ENCODE measurements around the gene CASKIN2. TPM values are rescaled to one million over a fixed set of nuclear protein-coding genes. Genes with fewer than 3 reads are reported as not detected.

CASKIN2 gene
- total RNA-seq, 6 donors from 2014 or later: 24.1 to 113 (median 48.5) TPM

DNA sequence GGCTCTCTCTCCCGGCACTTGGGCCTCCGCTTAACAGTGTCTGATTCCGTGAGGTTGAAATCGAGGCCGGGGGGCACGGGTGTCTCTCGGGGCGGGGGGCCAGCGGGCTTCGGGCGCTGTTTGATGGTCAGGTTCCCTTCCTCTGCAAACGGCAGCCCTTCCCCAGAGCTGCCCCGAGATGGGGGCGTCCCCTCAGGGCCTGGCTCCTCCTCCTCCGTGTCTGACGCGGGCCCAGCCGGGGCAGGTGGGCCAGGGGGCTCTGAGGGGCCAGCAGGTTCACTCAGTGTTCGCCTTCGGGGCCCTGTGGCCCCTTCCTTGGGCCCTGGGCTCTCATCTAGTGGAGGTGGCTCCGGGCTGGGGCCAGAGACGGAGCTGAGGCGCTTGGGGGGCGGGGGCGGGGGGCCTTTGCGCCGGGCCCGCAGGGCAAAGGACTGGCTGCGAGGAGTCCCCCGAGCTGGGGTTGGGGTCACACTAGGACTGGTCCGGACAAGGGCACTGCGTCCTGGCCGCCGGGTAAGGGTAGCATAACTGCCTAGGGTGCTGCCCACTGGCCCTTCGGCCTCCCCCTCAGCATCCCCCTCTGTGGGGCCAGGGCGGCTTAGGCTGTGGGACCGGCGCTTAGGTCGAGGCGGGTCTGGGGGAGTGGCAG is 13.1 kb downstream of the CASKIN2 start:
- DNase-seq: peak in 1 of 2 donors; percentile 78
- no peak for ATAC-seq (ENCODE audit: low FRiP score in 2 of 2)
- Histone ChIP-seq H3K4me1 (peaks cover 19 to 54% (median 30%) of the 10 kb centered on the region in 4 donors), H3K27ac (peak overlapping the region in 3 of 4 donors; percentile 26 to 62 (median 57)), H3K36me3 (peaks cover 4 to 97% (median 76%) of the 10 kb centered on the region in 4 donors), H3K4me3 (no peak overlapping the region), H3K27me3 (no peaks in the 10 kb centered on the region), H3K9me3 (no peaks in the 10 kb centered on the region)
- TF ChIP-seq EP300 (IDR thresholded peaks at IDR 0.05): no peak
- no peak for TF ChIP-seq POLR2A (IDR thresholded peaks at IDR 0.05)
- no peak for TF ChIP-seq CTCF (IDR thresholded peaks at IDR 0.05)
- no peak for TF ChIP-seq POLR2AphosphoS5 (IDR thresholded peaks at IDR 0.05)
- WGBS, 2 donors: 80 to 89% methylated on average over 19 to 40 of the region's 40 CpGs

GRCh38 chr17:75501378-75502071 is 13.8 kb downstream of the CASKIN2 start:
- H3K4me1 ChIP-seq: peaks cover 19 to 54% (median 30%) of the 10 kb centered on the region in 4 donors
- DNase-seq: peak in 1 of 2 donors; percentile 79
- peaks cover 4 to 97% (median 74%) of the 10 kb centered on the region in 4 donors for H3K36me3 ChIP-seq
- peak overlapping the region in 3 of 4 donors; percentile 26 to 62 (median 57) for H3K27ac ChIP-seq
- ATAC-seq (ENCODE audit: low FRiP score in 2 of 2): no peak
- WGBS, 2 donors: 50 to 85% methylated on average over 8 to 20 of the region's 21 CpGs
- TF ChIP-seq POLR2A (IDR thresholded peaks at IDR 0.05): no peak
- TF ChIP-seq EP300 (IDR thresholded peaks at IDR 0.05): no peak
- no peak for TF ChIP-seq CTCF (IDR thresholded peaks at IDR 0.05)
- peak in 1 of 2 donors; percentile 7 for TF ChIP-seq POLR2AphosphoS5 (IDR thresholded peaks at IDR 0.05)
- no peaks in the 10 kb centered on the region for H3K27me3 ChIP-seq
- H3K9me3 ChIP-seq: no peaks in the 10 kb centered on the region
- H3K4me3 ChIP-seq: no peak overlapping the region

GRCh38 chr17:75500419-75501216 is 14.7 kb downstream of the CASKIN2 start:
- DNase-seq (peak in 1 of 2 donors; percentile 47), ATAC-seq (ENCODE audit: low FRiP score in 2 of 2) (no peak)
- no peaks in the 10 kb centered on the region for H3K27me3 ChIP-seq
- peaks cover 19 to 54% (median 30%) of the 10 kb centered on the region in 4 donors for H3K4me1 ChIP-seq
- 81 to 93% methylated on average over 3 to 17 of the region's 17 CpGs for WGBS, 2 donors
- peak overlapping the region in 3 of 4 donors; percentile 26 to 62 (median 57) for H3K27ac ChIP-seq
- peaks cover 4 to 97% (median 77%) of the 10 kb centered on the region in 4 donors for H3K36me3 ChIP-seq
- H3K4me3 ChIP-seq: no peak overlapping the region
- no peaks in the 10 kb centered on the region for H3K9me3 ChIP-seq
- TF ChIP-seq POLR2AphosphoS5 (IDR thresholded peaks at IDR 0.05) (no peak), POLR2A (IDR thresholded peaks at IDR 0.05) (no peak), EP300 (IDR thresholded peaks at IDR 0.05) (no peak), CTCF (IDR thresholded peaks at IDR 0.05) (no peak)

DNA sequence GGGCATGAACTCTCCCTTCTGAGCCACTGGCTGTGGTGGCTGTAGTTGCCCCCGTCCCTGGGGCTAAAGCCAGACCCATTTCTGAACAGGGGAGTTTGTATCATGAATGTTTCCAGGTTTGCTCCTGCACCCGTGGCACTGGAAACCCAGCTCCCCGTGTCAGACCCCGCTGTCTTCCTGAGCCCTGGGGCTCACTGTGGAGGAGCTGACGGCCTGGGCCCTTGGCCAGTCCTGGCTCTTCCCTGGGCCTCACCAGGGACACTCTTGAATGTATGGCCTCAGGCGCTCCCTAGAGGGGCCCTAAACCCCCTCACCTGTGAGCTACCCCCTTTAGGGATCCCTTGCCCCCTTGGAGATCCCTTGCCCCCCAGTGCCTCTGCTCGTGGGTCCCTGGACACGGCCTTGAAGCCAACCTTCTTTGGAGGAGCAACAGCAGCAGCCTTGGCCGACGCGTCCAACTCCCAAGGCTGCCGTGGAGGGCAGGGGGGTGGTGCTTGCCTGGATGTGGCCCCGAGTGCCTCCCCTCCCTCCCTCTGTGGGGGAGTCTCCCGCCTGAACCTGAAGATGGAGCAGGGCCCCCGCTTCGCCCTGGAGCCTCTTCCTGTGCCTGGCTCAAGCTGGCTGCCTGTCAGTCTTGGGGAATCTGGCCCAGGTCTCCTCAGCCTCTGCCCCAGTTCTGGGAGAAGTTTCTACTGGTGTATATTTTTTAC is 15.9 kb downstream of the CASKIN2 start:
- no peaks in the 10 kb centered on the region for H3K9me3 ChIP-seq
- TF ChIP-seq POLR2AphosphoS5 (IDR thresholded peaks at IDR 0.05) (peak in 1 of 2 donors; percentile 54), CTCF (IDR thresholded peaks at IDR 0.05) (no peak)
- H3K4me3 ChIP-seq: no peak overlapping the region
- H3K4me1 ChIP-seq: peaks cover 18 to 43% (median 28%) of the 10 kb centered on the region in 4 donors
- 51 to 63% methylated on average over 2 to 13 of the region's 16 CpGs for WGBS, 2 donors
- DNase-seq (peak in 1 of 2 donors; percentile 52), ATAC-seq (ENCODE audit: low FRiP score in 2 of 2) (no peak)
- no peaks in the 10 kb centered on the region for H3K27me3 ChIP-seq
- H3K27ac ChIP-seq: peak overlapping the region; percentile 45 to 62 (median 54)
- H3K36me3 ChIP-seq: peaks cover 4 to 97% (median 82%) of the 10 kb centered on the region in 4 donors

Measured in upper lobe of left lung (tissue), 6 donors.